Right lobe of liver (tissue), 4 donors: ENCODE results near the gene ZBTB12.
"Not testable (repeated sequence)": the region's sequence is repeated elsewhere in the genome, so short reads cannot be mapped to it uniquely, and the experiment has no call there.

Source experiments
- CTCF ChIP-seq, 4 donors: fragments of 200-600 bp in 3 of 4; fragments of 450-650 bp in 1 of 4; IDR thresholded peaks; one replicate each; pipeline versions ENCODE4 v1.5.1 to v1.8.0; 2016 to 2022; ENCODE audit warnings: antibody characterized with exemption in 4 of 4, mild to moderate bottlenecking in 2 of 4
- POLR2A ChIP-seq: fragments of 450-650 bp; IDR thresholded peaks from one replicate; pipeline ENCODE4 v1.6.1; 2017; ENCODE audit warnings: antibody characterized with exemption, mild to moderate bottlenecking
- donor health status: DM: no; HTN: no; CAD: no.
- donor health status: DM: no; HTN: no; CAD: no.
- donor health status: DM: no; HTN: yes; CAD: no.

DNA sequence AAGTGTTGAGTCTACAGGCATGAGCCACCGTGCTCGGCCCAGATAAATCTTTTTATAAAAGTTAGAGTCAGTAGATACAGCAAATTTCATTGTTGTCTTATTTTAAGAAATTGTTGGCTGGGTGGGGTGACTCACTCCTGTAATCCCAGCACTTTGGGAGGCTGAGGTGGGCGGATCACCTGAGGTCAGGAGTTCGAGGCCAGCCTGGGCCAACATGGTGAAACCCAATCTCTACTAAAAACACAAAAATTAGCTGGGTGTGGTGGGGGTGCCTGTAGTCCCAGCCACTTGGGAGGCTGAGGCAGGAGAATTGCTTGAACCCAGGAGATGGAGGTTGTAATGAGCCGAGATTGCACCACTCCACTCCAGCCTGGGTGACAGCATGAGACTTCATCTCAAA is 6.4 kb upstream of the ZBTB12 start:
- TF ChIP-seq CTCF (IDR thresholded peaks at IDR 0.05); POLR2A: not testable (repeated sequence)
